HUES6 (cell line): ENCODE data around the gene NCR1.
"Not testable (repeated sequence)": the region's sequence is repeated elsewhere in the genome, so short reads cannot be mapped to it uniquely, and the experiment has no call there.

Experiments
- H3K27ac ChIP-seq: 2 replicates; pipeline ENCODE4 v1.7.0; 2013; ENCODE audit warnings: low read depth, mild to moderate bottlenecking, low read length, inconsistent platforms
- H3K27me3 ChIP-seq: 2 replicates; pipeline ENCODE4 v1.6.1; 2013; ENCODE audit warnings: low read length; ENCODE audit not compliant: control insufficient read depth, insufficient read depth
- H3K36me3 ChIP-seq: 2 replicates; pipeline ENCODE4 v1.6.1; 2013; ENCODE audit warnings: low read length; ENCODE audit not compliant: control insufficient read depth, insufficient read depth
- H3K4me1 ChIP-seq: 2 replicates; pipeline ENCODE4 v1.6.1; 2013; ENCODE audit warnings: low read length; ENCODE audit not compliant: control insufficient read depth, insufficient read depth
- H3K4me3 ChIP-seq: 2 replicates; pipeline ENCODE4 v1.5.1; 2013; ENCODE audit warnings: low read depth, low read length
- H3K9ac ChIP-seq: one replicate; pipeline ENCODE4 v1.6.1; 2013; ENCODE audit warnings: mild to moderate bottlenecking, low read length
- H3K9me3 ChIP-seq: 2 replicates; pipeline ENCODE4 v1.6.1; 2013; ENCODE audit warnings: low read depth, low read length; ENCODE audit not compliant: control insufficient read depth, insufficient read depth

NCR1 gene

DNA sequence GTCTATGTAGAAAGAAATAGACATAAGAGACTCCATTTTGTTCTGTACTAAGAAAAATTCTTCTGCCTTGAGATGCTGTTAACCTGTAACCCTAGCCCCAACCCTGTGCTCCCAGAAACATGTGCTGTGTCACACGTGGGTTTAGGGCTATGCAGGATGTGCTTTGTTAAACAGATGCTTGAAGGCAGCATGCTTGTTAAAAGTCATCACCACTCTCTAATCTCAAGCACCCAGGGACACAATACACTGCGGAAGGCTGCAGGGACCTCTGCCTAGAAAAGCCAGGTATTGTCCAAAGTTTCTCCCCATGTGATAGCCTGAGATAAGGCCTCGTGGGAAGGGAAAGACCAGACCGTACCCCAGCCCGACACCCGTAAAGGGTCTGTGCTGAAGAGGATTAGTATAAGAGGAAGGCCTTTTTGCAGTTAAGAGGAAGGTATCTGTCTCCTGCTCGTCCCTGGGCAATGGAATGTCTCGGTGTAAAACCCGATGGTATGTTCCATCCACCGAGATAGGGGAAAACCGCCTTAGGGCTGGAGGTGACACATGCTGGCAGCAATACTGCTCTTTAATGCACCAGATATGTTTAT is 37.9 kb downstream of the NCR1 start:
- not testable (repeated sequence) for H3K27ac ChIP-seq, H3K9me3 ChIP-seq

DNA sequence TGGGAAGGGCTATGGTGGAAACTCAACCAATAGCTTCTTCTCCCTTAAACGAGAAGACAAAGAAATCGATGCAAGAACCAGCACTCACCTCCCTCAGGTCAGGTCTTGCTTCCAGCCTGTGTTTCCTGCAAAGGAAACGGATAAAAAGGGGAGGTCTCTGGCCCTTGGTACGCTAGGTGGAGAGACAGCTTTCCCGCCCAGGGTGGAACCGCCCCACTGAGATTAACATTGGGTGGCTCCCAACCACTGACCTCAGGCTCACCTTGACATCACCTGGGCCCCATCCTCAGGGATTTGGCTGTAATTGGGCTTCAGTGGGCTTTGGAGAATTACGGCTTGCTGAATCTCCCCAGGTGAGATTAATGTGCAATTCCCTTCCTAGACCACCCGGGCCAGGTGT is 41.4 kb downstream of the NCR1 start, which contains the start of gene NLRP7:
NLRP7 (minus strand) TSS at position 150 of the 400 bp plus-strand sequence.
- H3K4me3 ChIP-seq = no peak within 1 kb of the TSS
- peaks cover 16% of the 10 kb centered on the region; the same call in 1 of the 2 replicates for H3K4me1 ChIP-seq
- no peak within 1 kb of the TSS for H3K9ac ChIP-seq

More for the DNA sequence above, 37.9 kb downstream of the NCR1 start:
- H3K36me3 ChIP-seq, H3K4me3 ChIP-seq, H3K9ac ChIP-seq, H3K27me3 ChIP-seq, H3K4me1 ChIP-seq: not testable (repeated sequence)

DNA sequence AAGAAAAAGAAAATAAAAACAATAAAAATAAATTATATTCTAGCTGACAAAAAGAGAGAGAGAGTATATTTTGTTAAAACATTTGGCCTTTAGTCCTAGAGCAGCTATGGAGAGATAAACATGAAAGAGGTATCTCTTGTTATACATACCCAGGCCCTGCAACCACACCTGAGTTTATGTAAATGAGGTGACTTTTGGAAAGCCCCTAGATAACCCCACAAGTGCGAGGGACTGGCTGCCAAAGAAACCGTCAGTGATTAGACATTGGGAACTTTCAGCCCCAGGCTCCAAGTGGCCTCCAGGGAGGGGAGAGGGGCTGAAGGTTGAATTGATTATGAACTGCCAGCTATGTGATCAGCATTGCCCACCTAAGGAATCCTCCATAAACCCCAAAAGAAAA is 43.5 kb downstream of the NCR1 start:
- no peaks in the 10 kb centered on the region for H3K36me3 ChIP-seq
- H3K9ac ChIP-seq = peak overlapping the region; percentile 26
- no peaks in the 10 kb centered on the region for H3K9me3 ChIP-seq
- H3K27me3 ChIP-seq = no peaks in the 10 kb centered on the region
- H3K27ac ChIP-seq = peak overlapping the region; percentile 71; the same call in 1 of the 2 replicates
- H3K4me3 ChIP-seq = no peak overlapping the region
- H3K4me1 ChIP-seq = peaks cover 16% of the 10 kb centered on the region; the same call in 1 of the 2 replicates

More for the DNA sequence above, 41.4 kb downstream of the NCR1 start, which contains the start of gene NLRP7:
- Histone ChIP-seq H3K27me3 (no peaks in the 10 kb centered on the region), H3K36me3 (no peaks in the 10 kb centered on the region), H3K27ac (no peak within 1 kb of the TSS), H3K9me3 (no peaks in the 10 kb centered on the region)

DNA sequence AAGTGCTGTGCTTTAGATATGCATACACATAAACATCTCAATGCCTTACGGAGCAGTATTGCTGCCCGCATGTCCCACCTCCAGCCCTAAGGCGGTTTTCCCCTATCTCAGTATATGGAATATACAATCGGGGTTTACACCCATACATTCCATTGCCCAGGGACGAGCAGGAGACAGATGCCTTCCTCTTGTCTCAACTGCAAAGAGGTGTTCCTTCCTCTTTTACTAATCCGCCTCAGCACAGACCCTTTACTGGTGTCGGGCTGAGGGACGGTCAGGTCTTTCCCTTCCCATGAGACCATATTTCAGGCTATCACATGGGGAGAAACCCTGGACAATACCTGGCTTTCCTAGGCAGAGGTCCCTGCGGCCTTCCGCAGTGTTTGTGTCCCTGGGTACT is 44.6 kb downstream of the NCR1 start:
- H3K4me3 ChIP-seq, H3K9me3 ChIP-seq, H3K36me3 ChIP-seq, H3K27ac ChIP-seq, H3K27me3 ChIP-seq: not testable (repeated sequence)
- Histone ChIP-seq H3K9ac (peak overlapping the region; percentile 29), H3K4me1 (peaks cover 16% of the 10 kb centered on the region; the same call in 1 of the 2 replicates)

DNA sequence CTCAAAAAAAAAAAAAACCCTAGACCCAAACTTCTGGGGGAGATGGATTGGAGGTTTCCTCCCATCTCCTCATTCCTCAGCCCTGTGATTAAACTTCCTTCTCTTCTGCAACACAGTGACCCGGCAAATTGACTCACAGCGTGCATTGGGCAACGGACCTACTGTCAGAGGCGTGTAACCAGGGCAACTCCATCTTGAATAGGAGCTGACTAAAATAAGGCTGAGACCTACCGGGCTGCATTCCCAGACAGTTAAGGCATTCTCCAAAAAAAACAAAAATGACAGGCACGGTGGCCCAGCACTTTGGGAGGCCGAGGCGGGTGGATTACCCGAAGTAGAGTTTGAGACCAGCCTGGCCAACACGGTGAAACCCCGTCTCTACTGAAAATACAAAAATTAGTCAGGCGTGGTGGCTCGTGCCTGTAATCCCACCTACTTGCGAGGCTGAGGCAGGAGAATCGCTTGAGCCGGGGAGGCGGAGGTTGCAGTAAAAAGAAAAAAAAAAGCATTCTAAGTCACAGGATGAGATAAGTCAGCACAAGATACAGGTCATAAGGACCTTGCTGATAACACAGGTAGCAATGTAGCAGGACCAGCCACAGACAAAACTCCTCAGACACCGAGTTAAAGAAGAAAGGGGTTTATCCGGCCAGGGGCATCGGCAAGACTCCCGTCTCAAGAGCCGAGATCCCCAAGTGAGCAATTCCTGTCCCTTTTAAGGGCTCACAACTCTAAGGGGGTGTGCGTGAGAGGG is 46.8 kb downstream of the NCR1 start:
- Histone ChIP-seq H3K9me3 (no peaks in the 10 kb centered on the region), H3K4me3 (no peak overlapping the region), H3K9ac (peak overlapping the region; percentile 26), H3K36me3 (no peaks in the 10 kb centered on the region), H3K27me3 (no peaks in the 10 kb centered on the region), H3K27ac (no peak overlapping the region; the same call in 1 of the 2 replicates), H3K4me1 (peaks cover 16% of the 10 kb centered on the region; the same call in 1 of the 2 replicates)

DNA sequence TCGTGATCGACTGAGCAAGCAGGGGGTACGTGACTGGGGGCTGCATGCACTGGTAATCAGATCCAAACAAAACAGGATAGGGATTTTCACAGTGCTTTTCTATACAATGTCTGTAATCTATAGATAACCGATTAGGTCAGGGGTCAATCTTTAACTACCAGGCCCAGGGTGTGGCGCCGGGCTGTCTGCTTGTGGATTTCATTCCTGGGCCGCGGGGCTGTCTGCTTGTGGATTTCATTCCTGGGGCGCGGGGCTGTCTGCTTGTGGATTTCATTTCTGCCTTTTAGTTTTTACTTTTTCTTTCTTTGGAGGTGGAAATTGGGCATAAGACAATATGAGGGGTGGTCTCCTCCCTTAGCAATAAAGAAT is 47.4 kb downstream of the NCR1 start:
- H3K9me3 ChIP-seq, H3K36me3 ChIP-seq, H3K27ac ChIP-seq, H3K4me3 ChIP-seq, H3K27me3 ChIP-seq: not testable (repeated sequence)
- Histone ChIP-seq H3K9ac (peak overlapping the region; percentile 26), H3K4me1 (peaks cover 16% of the 10 kb centered on the region; the same call in 1 of the 2 replicates)

DNA sequence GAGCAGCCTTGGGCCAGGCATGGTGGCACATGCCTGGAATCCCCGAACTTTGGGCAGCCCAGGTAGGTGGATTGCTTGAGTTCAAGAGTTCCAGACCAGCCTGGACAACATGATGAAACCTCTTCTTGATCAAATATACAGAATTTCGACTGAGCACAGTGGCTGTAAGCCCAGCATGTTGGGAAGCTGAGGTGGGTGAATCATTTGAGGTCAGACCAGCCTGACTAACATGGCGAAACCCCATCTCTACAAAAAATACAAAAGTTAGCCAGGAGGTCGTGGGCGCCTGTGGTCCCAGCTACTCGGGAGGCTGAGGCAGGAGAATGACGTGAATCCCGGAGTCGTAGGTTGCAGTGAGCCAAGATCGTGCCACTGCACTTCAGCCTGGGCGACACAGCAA is 49.4 kb downstream of the NCR1 start:
- Histone ChIP-seq H3K9me3 (no peaks in the 10 kb centered on the region), H3K27ac (no peak overlapping the region), H3K4me1 (peaks cover 6% of the 10 kb centered on the region; the same call in 1 of the 2 replicates)

DNA sequence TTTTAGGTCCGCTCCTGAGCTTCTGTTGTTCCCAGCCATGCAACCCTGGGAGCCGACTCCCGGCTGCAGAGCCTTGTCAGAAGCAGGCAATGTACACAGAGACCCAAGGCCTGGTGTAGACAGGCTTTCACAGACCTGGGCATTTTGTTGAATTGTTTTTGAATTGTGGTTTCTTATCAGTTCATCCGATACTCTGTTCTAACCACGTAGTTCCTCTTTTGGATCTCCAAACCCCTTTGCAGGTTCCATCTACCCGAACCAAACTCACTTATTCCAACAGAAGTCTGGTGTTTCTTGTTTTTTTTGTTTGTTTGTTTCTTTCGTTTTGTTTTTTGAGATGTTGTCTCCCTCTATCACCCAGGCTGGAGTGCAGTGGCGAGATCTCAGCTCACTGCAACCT is 53.9 kb downstream of the NCR1 start:
- no peak overlapping the region for H3K9ac ChIP-seq
- no peaks in the 10 kb centered on the region for H3K9me3 ChIP-seq
- H3K27me3 ChIP-seq = no peaks in the 10 kb centered on the region

More for the DNA sequence above, 49.4 kb downstream of the NCR1 start:
- H3K36me3 ChIP-seq = no peaks in the 10 kb centered on the region
- no peaks in the 10 kb centered on the region for H3K27me3 ChIP-seq
- H3K4me3 ChIP-seq = no peak overlapping the region
- H3K9ac ChIP-seq = no peak overlapping the region

More for the DNA sequence above, 53.9 kb downstream of the NCR1 start:
- Histone ChIP-seq H3K36me3 (no peaks in the 10 kb centered on the region), H3K27ac (no peak overlapping the region), H3K4me1 (no peaks in the 10 kb centered on the region), H3K4me3 (no peak overlapping the region)
